IMR-90 (cell line): ENCODE results near the gene AQP12A. TPM values are rescaled to one million over a fixed set of nuclear protein-coding genes. Genes with fewer than 3 reads are reported as not detected.

Experiments
- ATAC-seq: fragments of 200-7000 bp; cut with Tn5 transposase; 2 replicates; pipeline ENCODE4 v1.9.1; 2020; ENCODE audit warnings: low read depth, mild to moderate bottlenecking, moderate library complexity
- BruUV-seq: library from RNA; stranded (reverse); fragments of 400-500 nt; replicated peaks from 2 replicates; lab custom pipeline; 2021; lab: Mats Ljungman, UMichigan
- CTCF ChIA-PET: fragments of 300-600 bp; formaldehyde crosslinking; extraction: SDS; loops from one replicate; lab custom pipeline; 2021; ENCODE audit warnings: antibody characterized with exemption; lab: Yijun Ruan, JAX
- POLR2A ChIA-PET: fragments of 300-600 bp; sonication (Branson Sonifier 250); formaldehyde crosslinking; loops from one replicate; lab custom pipeline; 2022; ENCODE audit warnings: antibody characterized with exemption; ENCODE audit not compliant: unreplicated experiment; lab: Charles Lee
- DNase-seq: peaks from one replicate; pipeline ENCODE4 v3.0.0; 2013
- H2AFZ ChIP-seq: replicated peaks from 2 replicates; pipeline ENCODE3; 2013; ENCODE audit warnings: low read length, mild to moderate bottlenecking; ENCODE audit not compliant: poor library complexity
- H2AK5ac ChIP-seq: 2 replicates; pipeline ENCODE4 v1.6.1; 2013; ENCODE audit warnings: low read depth, low read length, inconsistent platforms
- H2AK9ac ChIP-seq: replicated peaks from 2 replicates; pipeline ENCODE3; 2013; ENCODE audit warnings: mild to moderate bottlenecking, low read depth, low read length, moderate library complexity; ENCODE audit not compliant: poor library complexity
- H2BK120ac ChIP-seq: 2 replicates; pipeline ENCODE4 v1.6.1; 2013; ENCODE audit warnings: low read depth, low read length, inconsistent platforms
- H2BK15ac ChIP-seq: 3 replicates; pipeline ENCODE4 v1.6.1; 2013; ENCODE audit warnings: low read depth, low read length, inconsistent platforms
- H2BK20ac ChIP-seq: 2 replicates; pipeline ENCODE4 v1.6.1; 2013; ENCODE audit warnings: low read depth, mild to moderate bottlenecking, inconsistent platforms, low read length, moderate library complexity
- H2BK5ac ChIP-seq: 2 replicates; pipeline ENCODE4 v1.6.1; 2013; ENCODE audit warnings: mild to moderate bottlenecking, low read depth, low read length, inconsistent platforms; ENCODE audit not compliant: poor library complexity, severe bottlenecking
- H3K14ac ChIP-seq: replicated peaks from 2 replicates; pipeline ENCODE4 v1.6.1; 2013; ENCODE audit warnings: low read depth, low read length, inconsistent platforms
- H3K18ac ChIP-seq: 2 replicates; pipeline ENCODE4 v1.6.1; 2013; ENCODE audit warnings: low read depth, low read length, control low read depth
- H3K23ac ChIP-seq: 2 replicates; pipeline ENCODE4 v1.6.1; 2013; ENCODE audit warnings: low read depth, low read length, inconsistent platforms
- H3K27ac ChIP-seq: 2 replicates; pipeline ENCODE4 v1.5.1; 2013; ENCODE audit warnings: mild to moderate bottlenecking, control low read depth, low read length; ENCODE audit not compliant: insufficient read depth
- H3K27me3 ChIP-seq: 2 replicates; pipeline ENCODE4 v1.6.1; 2013; ENCODE audit warnings: low read length; ENCODE audit not compliant: control insufficient read depth, insufficient read depth
- H3K36me3 ChIP-seq: 2 replicates; pipeline ENCODE4 v1.6.1; 2013; ENCODE audit warnings: low read length, mixed read lengths; ENCODE audit not compliant: control insufficient read depth, insufficient read depth
- H3K4ac ChIP-seq: 2 replicates; pipeline ENCODE4 v1.6.1; 2013; ENCODE audit warnings: low read depth, low read length, inconsistent platforms
- H3K4me1 ChIP-seq: 2 replicates; pipeline ENCODE4 v1.6.1; 2013; ENCODE audit warnings: low read length, mixed read lengths; ENCODE audit not compliant: control insufficient read depth, insufficient read depth
- H3K4me2 ChIP-seq: 2 replicates; pipeline ENCODE4 v1.6.1; 2013; ENCODE audit warnings: low read depth, mild to moderate bottlenecking, control low read depth, low read length, moderate library complexity
- H3K4me3 ChIP-seq: 2 replicates; pipeline ENCODE4 v1.5.1; 2013; ENCODE audit warnings: low read depth, mild to moderate bottlenecking, control low read depth, low read length, moderate library complexity; ENCODE audit not compliant: insufficient read depth
- H3K56ac ChIP-seq: 2 replicates; pipeline ENCODE4 v1.6.1; 2013; ENCODE audit warnings: low read length, inconsistent platforms; ENCODE audit not compliant: insufficient read depth; ENCODE audit errors: extremely low read depth
- H3K79me1 ChIP-seq, 2 experiments: 2 replicates each; pipeline ENCODE4 v1.6.1; 2013; ENCODE audit warnings: low read length in 2 of 2, inconsistent platforms in 1 of 2, low read depth in 1 of 2
- H3K9ac ChIP-seq: 2 replicates; pipeline ENCODE4 v1.6.1; 2013; ENCODE audit warnings: low read depth, low read length, control low read depth
- H3K9me1 ChIP-seq: 2 replicates; pipeline ENCODE4 v1.6.1; 2013; ENCODE audit warnings: low read length, inconsistent platforms; ENCODE audit not compliant: insufficient read depth
- H3K9me3 ChIP-seq: 2 replicates; pipeline ENCODE4 v1.6.1; 2013; ENCODE audit warnings: low read length; ENCODE audit not compliant: control insufficient read depth, insufficient read depth
- H4K20me1 ChIP-seq: 2 replicates; pipeline ENCODE4 v1.6.1; 2013; ENCODE audit warnings: low read length, inconsistent platforms; ENCODE audit not compliant: insufficient read depth
- H4K5ac ChIP-seq: 2 replicates; pipeline ENCODE4 v1.6.1; 2013; ENCODE audit warnings: mild to moderate bottlenecking, low read depth, low read length, control low read depth
- H4K8ac ChIP-seq, 2 experiments: 2 replicates each; pipeline ENCODE4 v1.6.1; 2013; ENCODE audit warnings: low read depth in 2 of 2, low read length in 2 of 2, control low read depth in 1 of 2, inconsistent platforms in 1 of 2
- H4K91ac ChIP-seq: 2 replicates; pipeline ENCODE4 v1.6.1; 2013; ENCODE audit warnings: low read depth, low read length, inconsistent platforms; ENCODE audit not compliant: insufficient read depth
- BHLHE40 ChIP-seq: fragments of 150-350 bp; IDR thresholded peaks from 2 replicates; pipeline ENCODE4 v1.6.1; 2016; ENCODE audit warnings: mild to moderate bottlenecking, low read depth, low read length
- CEBPB ChIP-seq: IDR thresholded peaks from 2 replicates; pipeline ENCODE4 v1.6.1; 2012; ENCODE audit warnings: low read depth, low read length, improper control_type of control experiment
- CHD1 ChIP-seq: IDR thresholded peaks from 2 replicates; pipeline ENCODE4 v1.6.1; 2012; ENCODE audit warnings: low read depth, low read length, improper control_type of control experiment
- FOS ChIP-seq: fragments of 150-350 bp; IDR thresholded peaks from 2 replicates; pipeline ENCODE4 v1.6.1; 2016; ENCODE audit warnings: low read depth, low read length
- MAFK ChIP-seq: IDR thresholded peaks from 2 replicates; pipeline ENCODE4 v1.6.1; 2012; ENCODE audit warnings: low read depth, low read length, improper control_type of control experiment
- MAZ ChIP-seq: IDR thresholded peaks from 2 replicates; pipeline ENCODE4 v1.6.1; 2012; ENCODE audit warnings: low read depth, mild to moderate bottlenecking, low read length, improper control_type of control experiment, moderate library complexity, borderline replicate concordance
- MXI1 ChIP-seq: IDR thresholded peaks from 2 replicates; pipeline ENCODE4 v1.6.1; 2012; ENCODE audit warnings: low read depth, mild to moderate bottlenecking, low read length, moderate library complexity, borderline replicate concordance
- NFE2L2 ChIP-seq: fragments of 150-350 bp; IDR thresholded peaks from 2 replicates; pipeline ENCODE4 v1.6.1; 2016; ENCODE audit warnings: low read depth, mild to moderate bottlenecking, low read length
- POLR2A ChIP-seq: IDR thresholded peaks from 2 replicates; pipeline ENCODE4 v1.6.1; 2012; ENCODE audit warnings: mild to moderate bottlenecking, low read depth, low read length
- RAD21 ChIP-seq: IDR thresholded peaks from 2 replicates; pipeline ENCODE4 v1.6.1; 2012; ENCODE audit warnings: low read length, improper control_type of control experiment
- RCOR1 ChIP-seq: IDR thresholded peaks from 2 replicates; pipeline ENCODE4 v1.6.1; 2012; ENCODE audit warnings: mild to moderate bottlenecking, low read length, improper control_type of control experiment; ENCODE audit not compliant: insufficient replicate concordance
- RFX5 ChIP-seq: IDR thresholded peaks from 2 replicates; pipeline ENCODE4 v1.8.0; 2012; ENCODE audit warnings: low read depth, mild to moderate bottlenecking, low read length, moderate library complexity
- SMC3 ChIP-seq: fragments of 150-350 bp; IDR thresholded peaks from 2 replicates; pipeline ENCODE4 v1.6.1; 2016; ENCODE audit warnings: low read depth, mild to moderate bottlenecking, antibody characterized with exemption, low read length, moderate library complexity
- WGBS, 2 experiments: methylation state at CpG; one replicate each; pipeline versions ENCODE4 v1.1.5 to v1.1.7; 2013; ENCODE audit warnings: missing lambda C conversion rate in 2 of 2; ENCODE audit not compliant: insufficient read length in 1 of 2; ENCODE audit errors: extremely low coverage in 2 of 2; 5-methylcytosine and 5-hydroxymethylcytosine counted together
- dilution Hi-C: fragments of 300-500 bp; cut with HindIII; formaldehyde crosslinking; loops from one replicate; pipeline ENCODE4 v1.14.3; 2018; ENCODE audit warnings: low sequenced_read_pairs; ENCODE audit not compliant: unreplicated experiment
- in situ Hi-C: fragments of 300-500 bp; cut with MboI; formaldehyde crosslinking; loops from 3 replicates; pipeline ENCODE4 v1.14.3; 2019; ENCODE audit warnings: low sequenced_read_pairs, inconsistent platforms, mixed read lengths
- intact Hi-C: fragments of 100-400 bp; cut with micrococcal nuclease; formaldehyde crosslinking; loops from 2 replicates; pipeline ENCODE4 v1.10.0; 2022
- polyA plus RNA-seq, 3 experiments: library from polyadenylated mRNA; depleted of rRNA; stranded (reverse); fragments of >200 nt; gene quantifications; 2 replicates each; pipeline ENCODE4 v1.2.3, GENCODE V29; 2012; ENCODE audit warnings: low replicate concordance in 1 of 3
- total RNA-seq: library from RNA; depleted of rRNA; stranded (reverse); fragments of >200 nt; gene quantifications from 2 replicates; pipeline ENCODE4 v1.2.3, GENCODE V29; 2012
- TF ChIP-seq, protein P1 (sequence below): conservative IDR thresholded peaks from 2 replicates; pipeline ENCODE4 v1.5.1; 2012; ENCODE audit warnings: mild to moderate bottlenecking, low read depth, low read length, improper control_type of control experiment
- TF ChIP-seq, protein P2 (sequence below): fragments of 150-350 bp; IDR thresholded peaks from 2 replicates; pipeline ENCODE4 v1.6.1; 2016; ENCODE audit warnings: low read depth, mild to moderate bottlenecking, low read length, moderate library complexity, borderline replicate concordance
- TF ChIP-seq, protein P3 (sequence below): fragments of 150-350 bp; IDR thresholded peaks from 2 replicates; pipeline ENCODE4 v1.6.1; 2017; ENCODE audit warnings: mild to moderate bottlenecking, antibody characterized with exemption, low read length, low read depth

Gene AQP12A
- total and polyA plus RNA-seq, 2 of the 4 experiments (the other 2 are of a cell fraction): not detected

DNA sequence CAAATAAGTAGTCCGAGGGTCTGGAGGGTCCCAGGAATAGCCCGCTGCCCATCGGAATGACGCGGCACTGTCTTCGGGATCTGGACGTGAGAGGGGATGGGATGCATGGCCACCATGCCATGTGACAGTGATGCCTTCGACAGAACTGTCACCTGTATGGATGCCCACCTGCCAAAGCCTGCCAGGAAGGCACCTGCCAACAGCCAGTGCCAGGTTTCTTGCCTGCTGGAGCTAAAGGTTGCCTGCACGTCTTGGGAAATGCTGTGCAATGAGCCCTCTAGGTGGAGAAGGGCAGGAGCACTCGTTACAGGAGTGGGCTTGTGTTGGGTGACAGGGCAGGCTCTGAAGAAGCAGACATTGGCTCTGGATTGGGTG lies 45.9 kb upstream of the AQP12A start:
- ChIA-PET CTCF (no interaction called here), POLR2A (no interaction called here)
- Histone ChIP-seq H3K4me3 (no peak overlapping the region), H4K20me1 (no peaks in the 10 kb centered on the region), H2BK20ac (no peak overlapping the region), H2AFZ (no peak overlapping the region), H2BK5ac (no peak overlapping the region), H3K18ac (no peak overlapping the region), H2AK9ac (no peak overlapping the region), H4K91ac (no peak overlapping the region), H3K9me1 (no peaks in the 10 kb centered on the region), H2BK120ac (no peak overlapping the region), H2AK5ac (no peak overlapping the region), H3K56ac (no peak overlapping the region), H3K23ac (no peak overlapping the region), H3K36me3 (no peaks in the 10 kb centered on the region), H2BK15ac (no peak overlapping the region), H3K27ac (no peak overlapping the region), H3K9ac (no peak overlapping the region), H4K8ac (no peak overlapping the region), H3K4me1 (no peaks in the 10 kb centered on the region), H3K27me3 (peaks cover 66% of the 10 kb centered on the region), H4K5ac (no peak overlapping the region), H3K4ac (no peak overlapping the region), H3K4me2 (no peak overlapping the region), H3K9me3 (no peaks in the 10 kb centered on the region), H3K14ac (no peak overlapping the region), H3K79me1 (no peaks in the 10 kb centered on the region)
- BruUV-seq: no TSS peak
- ATAC-seq (no peak), DNase-seq (no peak)
- intact Hi-C loops: no loop called here
- TF ChIP-seq RCOR1 (no peak), SMC3 (no peak), MAFK (no peak), RAD21 (no peak), MAZ (no peak), FOS (no peak), NFE2L2 (no peak), RFX5 (no peak), CHD1 (no peak), MXI1 (no peak), POLR2A (no peak), CEBPB (no peak), BHLHE40 (no peak)
- TF ChIP-seq, protein P1, sequence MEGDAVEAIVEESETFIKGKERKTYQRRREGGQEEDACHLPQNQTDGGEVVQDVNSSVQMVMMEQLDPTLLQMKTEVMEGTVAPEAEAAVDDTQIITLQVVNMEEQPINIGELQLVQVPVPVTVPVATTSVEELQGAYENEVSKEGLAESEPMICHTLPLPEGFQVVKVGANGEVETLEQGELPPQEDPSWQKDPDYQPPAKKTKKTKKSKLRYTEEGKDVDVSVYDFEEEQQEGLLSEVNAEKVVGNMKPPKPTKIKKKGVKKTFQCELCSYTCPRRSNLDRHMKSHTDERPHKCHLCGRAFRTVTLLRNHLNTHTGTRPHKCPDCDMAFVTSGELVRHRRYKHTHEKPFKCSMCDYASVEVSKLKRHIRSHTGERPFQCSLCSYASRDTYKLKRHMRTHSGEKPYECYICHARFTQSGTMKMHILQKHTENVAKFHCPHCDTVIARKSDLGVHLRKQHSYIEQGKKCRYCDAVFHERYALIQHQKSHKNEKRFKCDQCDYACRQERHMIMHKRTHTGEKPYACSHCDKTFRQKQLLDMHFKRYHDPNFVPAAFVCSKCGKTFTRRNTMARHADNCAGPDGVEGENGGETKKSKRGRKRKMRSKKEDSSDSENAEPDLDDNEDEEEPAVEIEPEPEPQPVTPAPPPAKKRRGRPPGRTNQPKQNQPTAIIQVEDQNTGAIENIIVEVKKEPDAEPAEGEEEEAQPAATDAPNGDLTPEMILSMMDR: no peak
- TF ChIP-seq, protein P2, sequence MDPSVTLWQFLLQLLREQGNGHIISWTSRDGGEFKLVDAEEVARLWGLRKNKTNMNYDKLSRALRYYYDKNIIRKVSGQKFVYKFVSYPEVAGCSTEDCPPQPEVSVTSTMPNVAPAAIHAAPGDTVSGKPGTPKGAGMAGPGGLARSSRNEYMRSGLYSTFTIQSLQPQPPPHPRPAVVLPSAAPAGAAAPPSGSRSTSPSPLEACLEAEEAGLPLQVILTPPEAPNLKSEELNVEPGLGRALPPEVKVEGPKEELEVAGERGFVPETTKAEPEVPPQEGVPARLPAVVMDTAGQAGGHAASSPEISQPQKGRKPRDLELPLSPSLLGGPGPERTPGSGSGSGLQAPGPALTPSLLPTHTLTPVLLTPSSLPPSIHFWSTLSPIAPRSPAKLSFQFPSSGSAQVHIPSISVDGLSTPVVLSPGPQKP: no peak
- TF ChIP-seq, protein P3, sequence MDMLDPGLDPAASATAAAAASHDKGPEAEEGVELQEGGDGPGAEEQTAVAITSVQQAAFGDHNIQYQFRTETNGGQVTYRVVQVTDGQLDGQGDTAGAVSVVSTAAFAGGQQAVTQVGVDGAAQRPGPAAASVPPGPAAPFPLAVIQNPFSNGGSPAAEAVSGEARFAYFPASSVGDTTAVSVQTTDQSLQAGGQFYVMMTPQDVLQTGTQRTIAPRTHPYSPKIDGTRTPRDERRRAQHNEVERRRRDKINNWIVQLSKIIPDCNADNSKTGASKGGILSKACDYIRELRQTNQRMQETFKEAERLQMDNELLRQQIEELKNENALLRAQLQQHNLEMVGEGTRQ: no peak
- dilution Hi-C loops: no loop called here
- in situ Hi-C loops: no loop called here
- WGBS, 2 experiments: 68% methylated on average over 10 of the region's 10 CpGs; no CpG with 5 or more reads in 1 of the 2 experiments
